Measurements from ENCODE around the gene MTFP1.

DNA sequence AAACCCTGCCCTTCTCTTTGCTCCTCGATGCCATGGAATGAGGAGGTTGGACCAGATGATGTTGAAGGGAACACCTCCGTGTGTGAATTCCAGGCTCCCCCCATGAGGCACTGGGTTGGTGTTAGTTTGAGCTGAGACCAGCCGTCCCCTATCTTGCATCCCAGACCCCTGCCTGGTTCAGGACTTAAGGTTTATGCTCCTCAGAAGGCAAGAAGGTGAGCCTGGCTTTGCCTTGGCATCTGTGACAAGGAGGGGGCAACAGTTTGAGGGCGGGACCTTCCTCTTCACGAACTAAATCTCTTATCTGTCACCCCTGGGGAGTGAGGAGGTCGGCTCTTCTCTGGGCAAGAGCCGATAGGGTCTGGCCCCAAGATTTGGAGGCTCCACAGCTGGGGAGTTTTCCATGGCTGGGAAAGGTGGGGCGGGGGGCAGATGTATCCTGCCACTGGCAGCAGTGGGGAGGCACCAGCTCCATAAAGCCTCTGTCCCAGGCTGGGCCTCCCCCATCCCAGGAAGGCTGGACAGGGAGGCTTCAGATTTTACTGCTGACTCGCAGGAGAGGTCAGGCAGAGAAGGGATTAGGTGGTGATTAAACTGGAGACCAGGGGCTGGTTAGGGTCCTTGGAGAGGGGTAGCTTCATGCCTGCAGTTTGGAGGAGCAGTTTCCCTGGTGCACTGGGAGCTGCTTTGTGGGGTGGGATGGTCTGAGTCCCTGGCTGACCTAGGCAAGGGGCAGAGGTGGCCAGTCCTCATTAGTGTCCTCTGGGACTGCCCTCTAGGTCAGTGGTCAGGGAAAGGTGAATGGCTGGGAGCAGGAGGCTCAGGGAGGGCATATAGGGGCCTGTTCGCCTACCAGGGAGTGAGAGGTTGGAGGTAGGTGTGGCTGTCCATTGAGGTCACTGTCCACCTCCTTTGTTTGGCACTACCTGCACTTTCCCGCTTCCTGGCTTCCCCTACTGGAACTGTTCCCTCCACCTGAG, 27.6 kb upstream of the MTFP1 start:
- TF ChIP-seq, protein P1, sequence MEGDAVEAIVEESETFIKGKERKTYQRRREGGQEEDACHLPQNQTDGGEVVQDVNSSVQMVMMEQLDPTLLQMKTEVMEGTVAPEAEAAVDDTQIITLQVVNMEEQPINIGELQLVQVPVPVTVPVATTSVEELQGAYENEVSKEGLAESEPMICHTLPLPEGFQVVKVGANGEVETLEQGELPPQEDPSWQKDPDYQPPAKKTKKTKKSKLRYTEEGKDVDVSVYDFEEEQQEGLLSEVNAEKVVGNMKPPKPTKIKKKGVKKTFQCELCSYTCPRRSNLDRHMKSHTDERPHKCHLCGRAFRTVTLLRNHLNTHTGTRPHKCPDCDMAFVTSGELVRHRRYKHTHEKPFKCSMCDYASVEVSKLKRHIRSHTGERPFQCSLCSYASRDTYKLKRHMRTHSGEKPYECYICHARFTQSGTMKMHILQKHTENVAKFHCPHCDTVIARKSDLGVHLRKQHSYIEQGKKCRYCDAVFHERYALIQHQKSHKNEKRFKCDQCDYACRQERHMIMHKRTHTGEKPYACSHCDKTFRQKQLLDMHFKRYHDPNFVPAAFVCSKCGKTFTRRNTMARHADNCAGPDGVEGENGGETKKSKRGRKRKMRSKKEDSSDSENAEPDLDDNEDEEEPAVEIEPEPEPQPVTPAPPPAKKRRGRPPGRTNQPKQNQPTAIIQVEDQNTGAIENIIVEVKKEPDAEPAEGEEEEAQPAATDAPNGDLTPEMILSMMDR (IDR thresholded peaks at IDR 0.05; ENCODE audit: insufficient read depth, low read length, poor library complexity, severe bottlenecking), result no peak
- TF ChIP-seq EZH2phosphoT487 (conservative IDR thresholded peaks at IDR 0.05; ENCODE audit: low read length), result no peak
